HPDE6-E6E7 (cell line): Measurements from ENCODE around the gene PLD1.

Experiments
- DNase-seq: peaks from one replicate; pipeline ENCODE4 v3.0.0; 2011; ENCODE audit warnings: missing footprints; ENCODE audit errors: extremely low spot score

PLD1 gene

DNA sequence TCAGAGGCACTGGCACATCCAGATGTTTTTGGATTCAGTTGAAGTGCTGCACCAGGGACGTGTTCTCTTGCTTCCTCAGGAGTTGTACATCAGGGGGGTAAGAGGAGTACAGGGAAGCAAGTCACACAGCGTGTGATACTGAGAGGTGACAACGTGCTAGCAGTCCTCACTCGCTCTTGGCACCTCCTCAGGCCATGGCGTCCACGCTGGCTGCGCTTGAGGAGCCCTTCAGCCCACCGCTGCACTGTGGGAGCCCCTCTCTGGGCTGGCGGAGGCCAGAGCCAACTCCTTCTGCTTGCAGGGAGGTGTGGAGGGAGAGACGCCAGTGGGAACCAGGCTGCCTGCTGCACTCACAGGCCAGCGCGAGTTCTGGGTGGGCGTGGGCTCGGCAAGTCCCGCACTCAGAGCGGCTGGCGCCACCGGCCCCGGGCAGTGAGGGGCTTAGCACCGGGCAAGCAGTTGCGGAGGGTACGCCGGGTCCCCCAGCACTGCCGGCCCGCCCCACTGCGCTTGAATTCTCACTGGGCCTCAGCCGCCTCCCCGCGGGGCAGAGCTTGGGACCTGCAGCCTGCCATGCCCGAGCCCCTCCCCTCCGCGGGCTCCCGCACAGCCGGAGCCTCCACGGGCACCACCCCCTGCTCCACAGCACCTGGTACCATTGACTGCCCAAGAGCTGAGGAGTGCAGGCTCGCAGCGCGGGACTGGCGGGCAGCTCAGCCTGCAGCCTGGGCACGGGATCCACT is 64.5 kb downstream of the PLD1 start:
- DNase-seq, result no peak

DNA sequence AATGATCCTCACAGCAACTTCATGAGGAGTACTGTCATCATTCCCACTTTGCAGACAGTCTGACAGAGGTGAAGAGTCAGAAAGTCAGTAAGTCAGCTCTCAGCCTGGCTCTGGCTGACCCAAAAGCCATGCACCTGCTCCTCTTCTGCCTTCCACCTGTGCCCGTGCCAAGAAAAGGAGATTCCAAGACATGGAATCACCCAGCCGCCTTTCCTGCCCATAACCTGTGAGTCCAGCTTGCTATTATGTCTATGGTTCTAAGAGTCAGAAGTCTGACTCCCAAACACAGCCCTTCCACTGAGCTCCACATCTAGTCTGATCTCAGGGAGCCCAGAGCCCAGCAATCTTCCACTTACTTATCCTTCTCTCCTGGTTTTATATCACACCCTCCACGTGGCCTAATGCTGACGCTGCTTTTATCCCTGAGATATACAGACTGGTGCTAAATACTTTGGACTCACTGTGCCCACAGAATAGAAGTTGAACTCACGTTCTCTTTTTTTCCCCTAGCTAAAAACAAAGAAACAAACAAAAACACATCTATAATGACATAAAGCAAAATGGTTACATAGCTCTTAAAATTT is 66.0 kb downstream of the PLD1 start:
- no peak for DNase-seq

- DNase-seq, result no peak
Observed at GRCh38 chr3:171743327-171744157, 66.7 kb downstream of the PLD1 start.

GRCh38 chr3:171741377-171741776 is 68.9 kb downstream of the PLD1 start:
- DNase-seq, result no peak

DNA sequence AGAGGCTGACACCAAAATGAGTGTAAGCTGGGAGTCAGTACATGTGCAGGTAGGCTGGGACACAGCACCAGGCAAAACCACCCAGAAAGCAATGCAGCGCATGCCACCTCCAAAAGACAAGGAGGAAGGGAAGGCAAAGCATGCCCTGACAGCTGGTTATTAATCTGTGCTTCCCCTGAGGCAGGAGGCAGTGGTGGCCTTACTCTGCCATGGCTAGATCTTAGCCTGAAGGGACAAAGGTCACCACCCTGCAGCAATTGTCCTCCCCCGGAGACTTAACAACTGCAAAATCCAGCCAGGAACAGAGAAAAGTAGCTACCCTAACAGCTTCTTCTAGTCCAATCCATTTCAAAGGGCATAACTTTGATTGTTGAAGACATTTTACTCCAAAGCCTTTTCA is 73.7 kb downstream of the PLD1 start:
- no peak for DNase-seq

GRCh38 chr3:171733561-171733960 is 76.7 kb downstream of the PLD1 start:
- DNase-seq, result no peak

DNA sequence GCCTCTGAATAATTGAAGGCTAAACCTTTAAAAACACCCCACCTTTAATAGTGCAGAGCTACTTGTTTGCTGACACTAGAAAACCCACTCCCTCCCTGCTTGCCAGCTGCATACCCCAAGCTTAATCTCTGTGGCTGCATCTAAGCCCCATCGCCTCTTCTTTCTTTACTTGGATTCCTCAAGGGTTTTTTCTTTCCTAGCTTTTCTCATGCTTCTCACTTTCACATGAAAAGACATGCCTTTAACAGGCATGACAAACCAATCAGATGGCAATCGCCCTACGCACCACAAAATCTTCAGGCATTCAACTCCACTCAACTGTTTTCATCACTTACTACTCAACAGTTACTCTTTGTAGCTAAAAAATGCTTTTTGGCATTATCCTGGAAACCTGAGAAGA is 77.5 kb downstream of the PLD1 start:
- no peak for DNase-seq

DNA sequence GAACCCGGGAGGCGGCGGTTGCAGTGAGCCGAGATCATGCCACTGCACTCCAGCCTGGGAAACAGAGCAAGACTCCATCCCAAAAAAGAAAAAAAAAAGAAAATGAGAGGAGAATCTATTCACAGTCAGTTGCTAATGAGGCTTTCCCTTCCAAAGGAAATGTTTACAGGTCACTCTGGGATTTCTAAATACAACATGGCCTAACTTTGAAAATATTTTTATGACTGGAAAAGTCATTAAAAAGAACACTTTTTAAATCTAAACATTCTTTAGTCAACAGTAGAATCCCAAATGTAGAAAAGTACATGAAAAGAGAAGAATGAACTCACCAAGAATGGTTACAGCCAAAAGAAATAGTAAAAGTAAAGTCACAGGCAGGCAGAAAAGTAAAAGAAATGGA is 78.6 kb downstream of the PLD1 start:
- DNase-seq, result no peak

GRCh38 chr3:171729452-171730334 is 80.6 kb downstream of the PLD1 start:
- no peak for DNase-seq

DNA sequence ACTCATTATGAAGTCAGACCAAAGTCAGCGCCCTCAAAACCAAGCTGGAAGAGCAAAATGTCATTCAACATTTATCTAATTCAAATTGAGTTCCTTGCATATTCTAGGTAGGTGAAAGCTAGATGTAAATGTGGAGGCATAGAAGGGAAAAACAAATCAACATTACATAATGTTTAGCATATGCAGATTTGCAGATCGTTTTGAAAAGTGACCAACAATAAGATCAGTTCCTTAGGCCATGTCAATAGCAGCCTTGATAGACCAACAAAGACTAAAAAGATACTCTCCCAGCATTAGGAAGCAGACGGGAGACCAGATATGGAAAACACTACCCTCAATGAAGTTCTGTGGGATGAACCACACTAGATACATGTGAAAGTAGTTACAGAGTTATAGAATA is 83.0 kb downstream of the PLD1 start:
- DNase-seq, result no peak

GRCh38 chr3:171718493-171719185 is 91.6 kb downstream of the PLD1 start:
- DNase-seq, result no peak

DNA sequence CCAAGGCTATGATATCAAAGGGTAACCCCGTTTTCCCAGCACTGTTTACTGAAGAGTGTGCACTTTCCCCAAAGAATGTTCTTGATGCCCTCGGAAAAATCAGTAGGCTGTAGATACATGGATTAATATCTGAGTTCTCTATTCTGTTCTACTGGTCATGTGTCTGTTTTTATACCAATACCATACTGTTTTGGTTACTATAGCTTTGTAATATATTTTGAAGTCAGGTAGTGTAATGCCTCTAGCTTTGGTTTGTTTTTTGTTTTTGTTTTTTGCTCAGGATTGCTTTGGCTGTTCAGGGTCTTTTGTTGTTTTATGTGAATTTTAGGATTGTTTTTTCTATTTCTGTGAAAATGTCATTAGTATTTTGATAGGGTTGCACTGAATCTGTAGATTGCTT is 95.1 kb downstream of the PLD1 start:
- DNase-seq, result no peak

DNA sequence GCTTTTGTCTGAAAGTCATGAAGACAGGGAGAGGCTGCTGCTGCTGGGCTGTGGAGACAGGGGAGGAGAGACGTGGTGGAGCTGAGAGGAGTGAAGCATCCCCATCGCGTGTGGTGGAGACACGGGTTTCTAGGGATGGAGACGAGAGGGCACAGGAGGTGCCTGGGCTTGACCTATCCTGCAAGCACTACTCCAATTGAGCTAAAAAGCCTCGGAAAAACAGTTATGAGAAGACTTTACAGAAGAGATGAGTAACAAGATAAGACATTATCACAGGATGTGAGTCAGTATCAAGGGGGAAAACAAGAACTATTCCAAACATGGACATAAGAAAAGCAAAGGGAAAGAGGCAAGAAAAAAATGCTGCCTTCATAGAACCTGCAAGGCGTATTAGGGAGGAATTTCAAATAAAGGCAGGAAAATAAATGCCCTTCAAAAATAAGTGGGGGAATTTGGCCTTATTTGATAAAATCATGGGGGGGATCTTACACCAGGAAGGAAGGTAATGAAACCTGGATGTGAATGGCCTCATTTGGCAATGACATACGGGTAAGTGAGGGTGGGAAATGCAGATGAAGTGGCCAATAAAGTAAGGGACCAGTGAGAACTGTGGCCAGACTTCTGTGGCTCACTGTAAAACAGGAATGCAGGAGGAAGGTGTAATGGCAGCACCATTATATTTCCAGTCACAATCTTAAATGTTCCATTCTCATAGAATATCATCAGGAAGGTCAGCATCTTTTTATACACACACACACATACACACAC is 97.9 kb downstream of the PLD1 start:
- DNase-seq, result no peak

DNA sequence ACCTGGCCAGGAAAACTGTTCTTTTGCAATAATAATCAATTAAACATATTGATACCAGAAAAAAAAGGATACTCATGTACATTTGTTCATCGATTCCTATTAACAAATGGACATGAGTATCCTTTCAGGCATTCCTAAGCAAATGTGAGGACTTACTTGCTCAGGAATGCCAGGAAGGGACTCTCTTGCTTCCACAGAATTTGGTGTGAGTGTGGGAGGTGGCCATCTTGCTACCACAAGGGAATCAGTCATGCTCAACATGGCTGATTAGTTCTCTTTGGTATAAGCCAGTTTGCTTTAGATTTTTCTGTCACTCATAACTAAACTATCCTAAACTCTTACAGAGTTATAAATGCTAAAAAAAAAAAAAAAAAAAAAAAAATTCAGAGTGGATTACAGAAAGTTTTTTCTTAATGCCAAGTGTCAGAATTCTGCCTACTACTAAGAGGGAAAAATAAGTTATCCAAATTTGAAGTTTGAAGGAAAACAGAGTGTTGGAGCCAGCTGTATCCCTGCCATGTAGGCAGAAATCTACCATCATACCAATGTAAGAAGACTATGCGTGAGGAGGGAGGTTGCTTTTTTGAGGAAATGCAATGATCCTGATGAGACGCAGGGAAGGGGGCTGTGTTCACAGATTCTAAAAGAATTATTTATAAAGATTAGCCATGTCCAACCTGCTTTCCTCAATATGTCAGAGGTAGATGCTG is 98.7 kb downstream of the PLD1 start:
- no peak for DNase-seq

DNA sequence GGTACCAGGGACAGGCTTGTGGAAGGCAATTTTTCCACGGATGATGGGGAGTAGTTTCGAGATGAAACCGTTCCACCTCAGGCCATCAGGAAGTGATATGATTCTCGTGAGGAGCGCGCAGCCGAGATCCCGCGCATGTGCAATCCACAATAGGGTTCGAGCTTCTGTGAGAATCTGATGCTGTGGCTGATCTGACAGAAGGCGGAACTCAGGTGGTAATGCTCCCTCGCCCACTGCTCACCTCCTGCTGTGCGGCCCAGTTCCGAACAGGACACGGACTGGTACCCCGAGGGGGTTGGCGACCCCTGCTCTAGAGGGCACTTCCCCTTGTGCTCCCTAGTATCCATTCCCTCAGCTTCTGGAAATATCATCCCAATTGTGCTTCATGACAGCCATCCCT is 99.9 kb downstream of the PLD1 start:
- DNase-seq, result no peak

DNA sequence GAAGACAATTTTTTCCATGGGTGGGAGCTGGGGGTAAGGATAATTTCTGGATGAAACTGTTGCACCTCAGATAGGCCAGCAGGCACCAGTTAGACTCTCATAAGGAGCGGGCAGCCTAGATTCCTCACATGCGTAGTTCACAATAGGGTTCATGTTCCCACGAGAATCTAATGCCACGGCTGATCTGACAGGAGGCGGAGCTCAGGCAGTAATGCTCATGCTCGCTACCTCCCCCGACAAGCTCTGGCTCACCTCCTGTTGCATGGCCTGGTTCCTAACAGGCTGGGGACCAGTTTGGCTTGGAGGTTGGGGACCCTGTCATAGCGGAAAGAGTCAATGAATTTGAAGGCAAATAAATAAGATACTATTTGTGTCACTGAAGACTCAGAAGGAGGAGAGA is 105.5 kb downstream of the PLD1 start:
- DNase-seq, result no peak

- no peak for DNase-seq
Observed at GRCh38 chr3:171704002-171704401, 106.3 kb downstream of the PLD1 start.

DNA sequence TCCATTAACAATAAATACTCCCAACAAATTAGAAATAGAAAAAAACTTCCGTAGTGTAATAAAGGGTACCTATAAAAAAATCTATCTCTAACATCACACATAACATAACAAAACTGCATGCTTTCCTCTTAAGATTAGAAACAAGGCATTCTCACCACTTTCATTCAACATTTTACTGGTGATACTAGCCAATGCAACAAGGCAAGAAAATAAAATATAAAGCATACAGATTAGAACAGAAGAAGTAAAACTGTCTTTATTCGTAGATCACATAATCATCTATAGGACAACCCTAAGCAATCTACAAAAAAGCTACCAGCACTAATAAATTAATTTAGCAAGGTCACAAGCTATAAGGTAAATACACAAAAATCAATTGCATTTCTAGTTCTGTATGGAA is 107.1 kb downstream of the PLD1 start:
- DNase-seq, result no peak

GRCh38 chr3:171700653-171701052 is 109.6 kb downstream of the PLD1 start:
- no peak for DNase-seq

DNA sequence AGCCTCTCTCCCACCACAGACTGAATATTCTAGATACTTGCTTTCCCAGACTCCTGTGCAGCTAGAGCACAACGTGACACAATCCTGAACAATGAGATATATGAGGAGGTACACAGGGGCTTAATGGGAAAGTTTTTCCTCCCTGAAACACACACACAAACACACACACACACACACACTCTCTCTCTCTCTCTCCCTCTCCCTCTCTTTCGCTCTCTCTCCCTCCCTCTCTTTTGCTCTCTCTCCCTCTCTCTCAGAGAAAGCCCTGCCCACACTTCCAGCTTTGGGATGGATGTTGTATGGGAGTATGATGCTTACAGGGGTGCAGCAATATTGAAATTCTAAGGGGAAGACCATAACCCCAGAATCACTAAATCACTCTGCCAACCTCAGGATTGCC is 110.1 kb downstream of the PLD1 start:
- DNase-seq, result no peak
